ENCODE results near the gene VPS18.

- TF ChIP-seq EZH2 (IDR thresholded peaks at IDR 0.05; ENCODE audit: borderline replicate concordance, insufficient read depth, low read depth, low read length, poor library complexity, severe bottlenecking) (no peak), CTCF (IDR thresholded peaks at IDR 0.05) (no peak)
These were observed 40.2 kb downstream of the VPS18 start for GRCh38 chr15:40934457-40934856.

All from B cell (primary cell).